Liver (tissue), 9 donors: ENCODE data around the gene GRK5. TPM values are rescaled to one million over a fixed set of nuclear protein-coding genes. Genes with fewer than 3 reads are reported as not detected.

Experiments used
- DNase-seq: peaks from one replicate; pipeline ENCODE4 v3.0.0-alpha.2; 2017; ENCODE audit warnings: low spot score
- H3K27ac ChIP-seq, 2 donors: one replicate each; pipeline ENCODE4 v1.7.0; 2013; ENCODE audit warnings: inconsistent platforms in 2 of 2, low read length in 2 of 2, control low read depth in 1 of 2, low read depth in 1 of 2, mild to moderate bottlenecking in 1 of 2
- H3K27me3 ChIP-seq, 4 donors: one replicate each; pipeline versions ENCODE4 v1.6.1 to v1.7.0; 2013; ENCODE audit warnings: low read length in 3 of 4, inconsistent platforms in 1 of 4, mild to moderate bottlenecking in 1 of 4, moderate library complexity in 1 of 4; ENCODE audit not compliant: control insufficient read depth in 4 of 4, insufficient read depth in 4 of 4
- H3K36me3 ChIP-seq, 4 donors: one replicate each; pipeline versions ENCODE4 v1.6.1 to v1.7.0; 2013; ENCODE audit warnings: low read length in 3 of 4, mild to moderate bottlenecking in 3 of 4, low read depth in 1 of 4, moderate library complexity in 1 of 4; ENCODE audit not compliant: control insufficient read depth in 4 of 4, insufficient read depth in 3 of 4
- H3K4me1 ChIP-seq, 4 donors: one replicate each; pipeline versions ENCODE4 v1.6.1 to v1.7.0; 2013; ENCODE audit warnings: low read length in 3 of 4, mild to moderate bottlenecking in 3 of 4, moderate library complexity in 1 of 4; ENCODE audit not compliant: control insufficient read depth in 4 of 4, insufficient read depth in 4 of 4
- H3K4me3 ChIP-seq, 3 donors: one replicate each; pipeline versions ENCODE4 v1.6.1 to v1.7.0; 2013; ENCODE audit warnings: low read length in 3 of 3, control low read depth in 1 of 3, low read depth in 1 of 3, mild to moderate bottlenecking in 1 of 3
- H3K9ac ChIP-seq, 2 donors: one replicate each; pipeline ENCODE4 v1.7.0; 2013; ENCODE audit warnings: low read length in 2 of 2, mild to moderate bottlenecking in 2 of 2, moderate library complexity in 2 of 2, control low read depth in 1 of 2, low read depth in 1 of 2
- H3K9me3 ChIP-seq, 4 donors: one replicate each; pipeline versions ENCODE4 v1.6.1 to v1.7.0; 2013; ENCODE audit warnings: low read length in 3 of 4; ENCODE audit not compliant: control insufficient read depth in 4 of 4
- EGR1 ChIP-seq, 2 donors: IDR thresholded peaks; 2 replicates each; pipeline ENCODE4 v1.6.1; 2016 to 2018; ENCODE audit warnings: antibody characterized with exemption in 2 of 2, low read depth in 2 of 2
- FOXA1 ChIP-seq: IDR thresholded peaks from 2 replicates; pipeline ENCODE4 v1.6.1; 2016; ENCODE audit warnings: antibody characterized with exemption
- FOXA2 ChIP-seq: IDR thresholded peaks from 2 replicates; pipeline ENCODE4 v1.6.1; 2016; ENCODE audit warnings: antibody characterized with exemption
- GABPA ChIP-seq, 2 donors: IDR thresholded peaks in 1 of 2; conservative IDR thresholded peaks in 1 of 2; 2 replicates each; pipeline ENCODE4 v1.6.1; 2016; ENCODE audit warnings: antibody characterized with exemption in 2 of 2, mild to moderate bottlenecking in 1 of 2, moderate library complexity in 1 of 2
- HNF4A ChIP-seq, 2 donors: conservative IDR thresholded peaks; 2 replicates each; pipeline ENCODE4 v1.6.1; 2016; ENCODE audit warnings: antibody characterized with exemption in 2 of 2, mild to moderate bottlenecking in 2 of 2
- HNF4G ChIP-seq: IDR thresholded peaks from 2 replicates; pipeline ENCODE4 v1.6.1; 2016; ENCODE audit warnings: antibody characterized with exemption
- JUND ChIP-seq, 2 donors: IDR thresholded peaks; 2 replicates each; pipeline ENCODE4 v1.6.1; 2016; ENCODE audit warnings: antibody characterized with exemption in 2 of 2
- NR2F2 ChIP-seq: IDR thresholded peaks from 2 replicates; pipeline ENCODE4 v1.6.1; 2016; ENCODE audit warnings: antibody characterized with exemption
- RAD21 ChIP-seq, 2 donors: IDR thresholded peaks; 2 replicates each; pipeline ENCODE4 v1.6.1; 2016; ENCODE audit warnings: antibody characterized with exemption in 2 of 2, mild to moderate bottlenecking in 2 of 2
- RXRA ChIP-seq, 2 donors: IDR thresholded peaks; 2 replicates each; pipeline ENCODE4 v1.6.1; 2017 to 2018; ENCODE audit warnings: antibody characterized with exemption in 2 of 2, mild to moderate bottlenecking in 1 of 2
- SP1 ChIP-seq: IDR thresholded peaks from 2 replicates; pipeline ENCODE4 v1.6.1; 2018; ENCODE audit warnings: antibody characterized with exemption, mild to moderate bottlenecking
- TAF1 ChIP-seq: conservative IDR thresholded peaks from 2 replicates; pipeline ENCODE4 v1.6.1; 2016; ENCODE audit warnings: antibody characterized with exemption, mild to moderate bottlenecking
- YY1 ChIP-seq: IDR thresholded peaks from 2 replicates; pipeline ENCODE4 v1.6.1; 2016; ENCODE audit warnings: antibody characterized with exemption, mild to moderate bottlenecking
- WGBS: extraction: QIAGEN DNeasy Blood & Tissue Kit; methylation state at CpG from one replicate; pipeline ENCODE4 v1.1.7; 2013; 5-methylcytosine and 5-hydroxymethylcytosine counted together
- polyA plus RNA-seq, 2 donors: library from polyadenylated mRNA; stranded (reverse) in 1 of 2; unstranded in 1 of 2; fragments of 200-250 nt in 1 of 2; fragments of >200 nt in 1 of 2; fragmentation: Nextera tagmentation in 1 of 2; extraction: Ambion mirVana in 1 of 2; gene quantifications; one replicate each; pipeline versions ENCODE4 v1.2.1 to v1.2.3, GENCODE V29; 2013 to 2015
- total RNA-seq, 2 donors: library from RNA; depleted of rRNA; stranded (reverse); fragments of >200 nt; gene quantifications; one replicate each; pipeline ENCODE4 v1.2.3, GENCODE V29; 2014
- TF ChIP-seq, protein P1 (sequence below): IDR thresholded peaks from 2 replicates; pipeline ENCODE4 v1.6.1; 2016; ENCODE audit warnings: antibody characterized with exemption
- TF ChIP-seq, protein P2 (sequence below): IDR thresholded peaks from 2 replicates; pipeline ENCODE4 v1.6.1; 2016; ENCODE audit warnings: antibody characterized with exemption
- TF ChIP-seq, protein P3 (sequence below): IDR thresholded peaks from 2 replicates; pipeline ENCODE4 v1.6.1; 2016; ENCODE audit warnings: antibody characterized with exemption, mild to moderate bottlenecking
- donor health status: healthy.
- donor health status: healthy.
- donor health status: healthy.
- donor health status: healthy.
- donor health status: healthy.

Gene GRK5
- total and polyA plus RNA-seq, 4 donors: 2.1 to 6.6 (median 5.1) TPM

DNA sequence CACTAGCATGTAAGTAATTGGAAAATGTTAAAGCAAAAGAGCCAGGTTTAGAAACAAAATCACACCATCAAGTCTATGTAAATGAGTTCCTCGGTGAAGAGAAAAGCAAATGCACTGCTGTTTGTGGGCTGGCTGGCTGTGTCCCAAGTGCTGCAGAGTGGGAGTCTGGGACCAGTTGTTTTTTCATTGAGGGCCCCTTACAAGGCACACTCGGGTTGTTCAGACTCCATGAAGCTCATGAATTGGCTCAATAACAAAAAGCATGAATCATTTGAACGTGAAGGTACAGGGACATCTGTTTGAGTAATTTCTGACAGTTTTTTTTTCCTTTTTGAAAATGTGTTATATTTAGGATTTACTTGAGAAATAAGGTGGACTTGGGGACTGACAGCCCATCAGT, 28.0 kb downstream of the GRK5 start:
- H3K27ac ChIP-seq: no peak overlapping the region
- no peaks in the 10 kb centered on the region for H3K36me3 ChIP-seq
- DNase-seq: no peak
- no peak overlapping the region for H3K4me3 ChIP-seq
- H3K9ac ChIP-seq: no peak overlapping the region
- TF ChIP-seq, protein P1, sequence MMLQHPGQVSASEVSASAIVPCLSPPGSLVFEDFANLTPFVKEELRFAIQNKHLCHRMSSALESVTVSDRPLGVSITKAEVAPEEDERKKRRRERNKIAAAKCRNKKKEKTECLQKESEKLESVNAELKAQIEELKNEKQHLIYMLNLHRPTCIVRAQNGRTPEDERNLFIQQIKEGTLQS: no peak
- TF ChIP-seq EGR1 (IDR thresholded peaks at IDR 0.05; ENCODE audit: low read depth in 2 of 2) (no peak), JUND (IDR thresholded peaks at IDR 0.05) (no peak), RAD21 (IDR thresholded peaks at IDR 0.05) (no peak), SP1 (no peak), YY1 (no peak), RXRA (IDR thresholded peaks at IDR 0.05) (no peak), HNF4A (conservative IDR thresholded peaks at IDR 0.05) (no peak), FOXA1 (no peak), TAF1 (no peak), NR2F2 (no peak)
- TF ChIP-seq, protein P2, sequence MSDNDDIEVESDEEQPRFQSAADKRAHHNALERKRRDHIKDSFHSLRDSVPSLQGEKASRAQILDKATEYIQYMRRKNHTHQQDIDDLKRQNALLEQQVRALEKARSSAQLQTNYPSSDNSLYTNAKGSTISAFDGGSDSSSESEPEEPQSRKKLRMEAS: no peak
- TF ChIP-seq, protein P3, sequence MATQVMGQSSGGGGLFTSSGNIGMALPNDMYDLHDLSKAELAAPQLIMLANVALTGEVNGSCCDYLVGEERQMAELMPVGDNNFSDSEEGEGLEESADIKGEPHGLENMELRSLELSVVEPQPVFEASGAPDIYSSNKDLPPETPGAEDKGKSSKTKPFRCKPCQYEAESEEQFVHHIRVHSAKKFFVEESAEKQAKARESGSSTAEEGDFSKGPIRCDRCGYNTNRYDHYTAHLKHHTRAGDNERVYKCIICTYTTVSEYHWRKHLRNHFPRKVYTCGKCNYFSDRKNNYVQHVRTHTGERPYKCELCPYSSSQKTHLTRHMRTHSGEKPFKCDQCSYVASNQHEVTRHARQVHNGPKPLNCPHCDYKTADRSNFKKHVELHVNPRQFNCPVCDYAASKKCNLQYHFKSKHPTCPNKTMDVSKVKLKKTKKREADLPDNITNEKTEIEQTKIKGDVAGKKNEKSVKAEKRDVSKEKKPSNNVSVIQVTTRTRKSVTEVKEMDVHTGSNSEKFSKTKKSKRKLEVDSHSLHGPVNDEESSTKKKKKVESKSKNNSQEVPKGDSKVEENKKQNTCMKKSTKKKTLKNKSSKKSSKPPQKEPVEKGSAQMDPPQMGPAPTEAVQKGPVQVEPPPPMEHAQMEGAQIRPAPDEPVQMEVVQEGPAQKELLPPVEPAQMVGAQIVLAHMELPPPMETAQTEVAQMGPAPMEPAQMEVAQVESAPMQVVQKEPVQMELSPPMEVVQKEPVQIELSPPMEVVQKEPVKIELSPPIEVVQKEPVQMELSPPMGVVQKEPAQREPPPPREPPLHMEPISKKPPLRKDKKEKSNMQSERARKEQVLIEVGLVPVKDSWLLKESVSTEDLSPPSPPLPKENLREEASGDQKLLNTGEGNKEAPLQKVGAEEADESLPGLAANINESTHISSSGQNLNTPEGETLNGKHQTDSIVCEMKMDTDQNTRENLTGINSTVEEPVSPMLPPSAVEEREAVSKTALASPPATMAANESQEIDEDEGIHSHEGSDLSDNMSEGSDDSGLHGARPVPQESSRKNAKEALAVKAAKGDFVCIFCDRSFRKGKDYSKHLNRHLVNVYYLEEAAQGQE: no peak
- H3K4me1 ChIP-seq: peaks cover 0 to 4% (median 1%) of the 10 kb centered on the region in 4 donors
- no peaks in the 10 kb centered on the region for H3K27me3 ChIP-seq
- 75% methylated on average over 3 of the region's 3 CpGs for WGBS
- no peaks in the 10 kb centered on the region for H3K9me3 ChIP-seq

DNA sequence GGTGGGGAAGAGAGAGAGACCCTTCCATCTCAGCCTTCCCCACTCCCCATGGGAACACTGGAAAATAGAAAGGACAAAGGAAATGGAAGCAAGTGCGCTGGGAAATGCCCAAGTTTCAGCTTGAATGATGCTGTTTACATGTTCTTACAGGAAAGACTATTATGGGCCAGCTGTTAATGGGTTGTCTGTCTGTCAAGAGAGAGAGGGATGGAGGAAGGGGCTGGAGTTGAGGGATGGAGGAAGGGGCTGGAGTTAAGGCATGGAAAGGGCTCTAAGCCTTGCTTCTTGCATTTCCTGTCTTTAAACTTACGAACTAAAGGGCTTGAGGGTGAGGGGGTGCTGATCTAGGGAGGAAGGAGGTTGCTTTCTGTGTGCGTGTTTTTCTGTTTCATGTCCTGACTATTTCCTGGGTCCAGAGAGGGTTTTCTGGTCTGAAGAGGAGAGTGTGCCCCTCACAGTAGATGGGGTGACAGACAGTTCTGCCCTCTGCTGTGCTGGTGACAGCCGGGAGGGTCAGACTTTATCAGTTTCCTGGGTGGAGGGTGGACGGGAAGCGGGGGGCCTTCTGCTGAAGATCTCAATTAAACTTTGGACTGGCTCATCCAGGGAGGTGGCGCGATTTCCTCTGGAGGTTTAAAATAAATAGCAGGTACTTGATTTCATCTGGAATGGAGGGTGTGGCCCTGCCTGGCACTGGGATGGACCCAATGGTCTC, 30.5 kb downstream of the GRK5 start:
- no peak overlapping the region for H3K9ac ChIP-seq
- 73% methylated on average over 8 of the region's 8 CpGs for WGBS
- peaks cover 6 to 23% (median 15%) of the 10 kb centered on the region in 4 donors for H3K4me1 ChIP-seq

DNA sequence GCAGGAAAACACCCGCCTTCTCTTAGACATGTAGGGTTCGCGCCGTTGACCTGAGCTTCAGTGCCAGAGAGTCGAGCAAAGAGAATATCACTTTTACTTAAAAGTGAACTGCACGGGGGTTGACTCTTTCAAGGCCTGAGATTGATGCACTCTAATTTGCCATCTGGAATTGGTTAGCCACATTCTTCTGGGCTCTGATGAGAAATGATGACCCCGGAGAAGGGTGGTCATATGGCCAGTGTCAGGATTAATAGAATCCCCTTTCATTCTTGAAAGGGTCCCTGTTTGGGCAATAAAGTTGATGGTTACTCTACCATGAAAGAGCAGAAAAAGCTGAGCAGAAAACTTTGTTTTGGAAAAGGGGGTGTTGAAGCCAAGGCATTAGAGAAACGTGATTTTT, 31.2 kb downstream of the GRK5 start:
- Histone ChIP-seq H3K4me3 (no peak overlapping the region), H3K9ac (no peak overlapping the region), H3K27ac (no peak overlapping the region), H3K9me3 (no peaks in the 10 kb centered on the region), H3K27me3 (no peaks in the 10 kb centered on the region), H3K4me1 (peaks cover 7 to 30% (median 22%) of the 10 kb centered on the region in 4 donors), H3K36me3 (no peaks in the 10 kb centered on the region)
- WGBS: 82% methylated on average over 8 of the region's 8 CpGs
- no peak for DNase-seq
- TF ChIP-seq, protein P1: no peak
- TF ChIP-seq NR2F2 (no peak), FOXA2 (no peak), JUND (IDR thresholded peaks at IDR 0.05) (no peak), YY1 (no peak), HNF4G (no peak), RXRA (IDR thresholded peaks at IDR 0.05) (no peak), SP1 (no peak), GABPA (IDR thresholded peaks at IDR 0.05 in 1 of 2, conservative IDR thresholded peaks at IDR 0.05 in 1 of 2) (no peak), RAD21 (IDR thresholded peaks at IDR 0.05) (no peak), EGR1 (IDR thresholded peaks at IDR 0.05; ENCODE audit: low read depth in 2 of 2) (no peak)
- TF ChIP-seq, protein P2: no peak
- TF ChIP-seq, protein P3: no peak

More for the DNA sequence above, 30.5 kb downstream of the GRK5 start:
- Histone ChIP-seq H3K4me3 (no peak overlapping the region), H3K9me3 (no peaks in the 10 kb centered on the region), H3K27me3 (no peaks in the 10 kb centered on the region), H3K27ac (peak overlapping the region in 1 of 2 donors; percentile 23), H3K36me3 (no peaks in the 10 kb centered on the region)
- DNase-seq: no peak
- TF ChIP-seq, protein P2: no peak
- TF ChIP-seq SP1 (no peak), NR2F2 (no peak)
